Measurements from ENCODE around the gene UBR3.
"Not testable (repeated sequence)": the region's sequence is repeated elsewhere in the genome, so short reads cannot be mapped to it uniquely, and the experiment has no call there.

Gene UBR3

DNA sequence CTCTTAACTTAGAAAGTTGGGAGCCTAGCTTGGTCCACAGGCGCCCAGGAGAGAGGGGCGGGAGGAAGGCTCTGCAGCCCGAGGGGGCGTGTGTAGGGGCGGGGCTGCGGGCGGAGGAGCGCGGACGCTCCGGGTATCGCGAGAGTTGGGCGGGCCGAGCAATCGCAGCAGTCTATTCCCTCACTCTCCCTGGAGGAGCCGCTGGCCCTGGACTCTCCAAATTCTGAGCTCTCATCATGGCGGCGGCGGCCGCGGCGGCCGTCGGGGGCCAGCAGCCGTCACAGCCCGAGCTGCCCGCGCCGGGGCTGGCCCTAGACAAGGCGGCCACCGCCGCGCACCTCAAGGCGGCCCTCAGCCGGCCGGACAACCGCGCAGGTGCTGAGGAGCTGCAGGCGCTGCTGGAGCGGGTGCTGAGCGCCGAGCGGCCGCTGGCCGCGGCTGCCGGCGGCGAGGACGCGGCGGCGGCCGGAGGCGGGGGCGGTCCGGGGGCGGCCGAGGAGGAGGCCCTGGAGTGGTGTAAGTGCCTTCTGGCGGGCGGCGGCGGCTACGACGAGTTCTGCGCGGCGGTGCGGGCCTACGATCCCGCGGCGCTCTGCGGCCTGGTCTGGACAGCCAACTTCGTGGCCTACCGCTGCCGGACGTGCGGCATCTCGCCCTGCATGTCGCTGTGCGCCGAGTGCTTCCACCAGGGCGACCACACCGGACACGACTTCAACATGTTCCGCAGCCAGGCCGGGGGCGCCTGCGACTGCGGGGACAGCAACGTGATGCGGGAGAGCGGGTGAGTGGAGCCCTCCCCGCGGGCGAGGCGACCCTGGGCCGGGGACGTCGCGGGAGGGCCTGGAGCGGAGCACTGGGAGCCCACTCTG, at the start of gene UBR3:
Gene UBR3, plus strand, starts transcription at position 183 of the 869 bp plus-strand sequence. Its CDS starts 54 bp downstream, at position 237.
- DNase-seq, result peak; percentile 96

DNA sequence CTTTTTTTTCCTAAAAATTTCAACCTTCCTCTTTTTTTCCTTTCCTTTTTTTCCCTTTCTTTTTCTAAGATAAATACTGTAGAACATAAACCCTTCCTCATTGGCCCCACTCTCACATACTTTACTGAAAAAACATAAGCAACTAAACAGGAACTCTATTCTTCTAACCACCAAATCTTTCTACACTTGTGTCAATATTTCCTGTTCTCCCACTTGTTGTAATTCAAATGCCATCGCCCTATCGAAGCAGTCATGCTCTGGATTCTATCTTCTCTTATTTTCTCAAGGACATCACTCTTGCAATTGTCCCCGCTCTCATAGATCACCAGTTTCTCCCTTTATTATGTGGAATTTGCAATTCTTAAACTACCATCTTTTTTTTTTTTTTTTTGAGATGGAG, 48.8 kb upstream of the UBR3 start:
- DNase-seq, result no peak

- no peak for DNase-seq
Measured at GRCh38 chr2:169781249-169782013, 45.8 kb upstream of the UBR3 start.

- DNase-seq, result no peak
Measured at GRCh38 chr2:169782513-169782912, 44.7 kb upstream of the UBR3 start.

GRCh38 chr2:169790581-169790980, 36.7 kb upstream of the UBR3 start:
- no peak for DNase-seq

- DNase-seq, result no peak
Measured at GRCh38 chr2:169795181-169795580, 32.1 kb upstream of the UBR3 start.

DNA sequence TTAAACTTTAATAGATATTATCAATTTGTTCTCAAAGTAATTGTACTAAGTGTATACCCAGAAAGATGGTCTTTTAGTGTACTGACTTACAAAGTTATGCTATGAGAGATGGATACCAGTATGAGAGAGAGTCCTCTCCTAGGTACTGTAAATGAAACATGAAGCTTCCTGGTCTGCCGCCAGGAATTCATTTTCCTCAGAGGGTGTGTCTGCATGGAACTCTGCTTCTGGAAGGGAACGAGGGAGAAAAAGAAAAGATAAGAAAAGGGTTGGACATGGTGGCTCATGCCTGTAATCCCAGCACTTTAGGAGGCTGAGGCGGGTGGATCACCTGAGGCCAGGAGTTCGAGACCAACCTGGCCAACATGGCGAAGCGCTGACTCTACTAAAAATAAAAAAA, 30.8 kb upstream of the UBR3 start:
- no peak for DNase-seq

- no peak for DNase-seq
Measured at GRCh38 chr2:169797601-169798000, 29.7 kb upstream of the UBR3 start.

GRCh38 chr2:169798397-169798717, 28.9 kb upstream of the UBR3 start:
- no peak for DNase-seq

DNA sequence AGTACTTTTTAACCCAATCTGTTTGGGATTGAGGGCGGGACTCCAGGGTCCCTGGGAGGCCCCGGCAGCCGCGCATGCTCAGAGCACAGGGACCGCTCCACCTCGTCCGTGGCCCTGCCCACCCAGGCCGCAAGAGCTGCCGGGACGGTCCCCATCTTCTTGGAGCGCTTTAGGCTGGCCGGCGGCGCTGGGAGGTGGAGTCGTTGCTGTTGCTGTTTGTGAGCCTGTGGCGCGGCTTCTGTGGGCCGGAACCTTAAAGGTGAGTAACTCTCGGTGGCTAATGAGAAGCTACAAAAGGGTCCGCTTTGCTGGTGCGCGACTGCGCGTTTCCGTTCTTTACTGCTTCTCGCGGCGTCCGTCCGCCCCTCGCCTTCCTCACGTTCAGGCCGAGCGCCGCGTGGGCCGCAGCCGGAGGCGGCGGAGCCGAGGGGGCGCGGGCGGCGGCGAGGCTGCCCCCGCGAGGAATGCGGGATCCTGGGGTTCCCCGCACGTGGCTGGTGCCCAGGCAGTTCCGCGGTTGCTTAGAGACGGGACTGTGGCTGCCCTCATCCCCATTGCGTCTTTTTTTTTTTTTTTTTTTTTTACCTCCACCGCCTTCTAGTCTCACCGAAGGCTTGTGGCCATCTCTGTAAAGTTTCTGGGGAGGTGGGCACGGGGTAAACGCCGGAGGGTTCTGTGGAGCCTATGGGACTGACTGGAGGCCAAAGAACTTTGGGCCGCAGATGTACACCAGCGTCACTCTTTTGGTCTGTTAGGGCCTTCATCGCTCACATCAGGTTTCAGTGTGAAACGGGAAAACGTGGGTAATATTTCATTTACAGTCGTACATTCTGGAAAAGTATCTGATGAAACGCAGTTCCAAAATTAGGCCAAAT, 28.3 kb upstream of the UBR3 start, which contains the start of gene SSB:
Gene SSB, plus strand, starts transcription at position 154 of the 875 bp plus-strand sequence. CDS start 2,090 bp downstream, outside the sequence.
- peak; percentile 98 for DNase-seq

DNA sequence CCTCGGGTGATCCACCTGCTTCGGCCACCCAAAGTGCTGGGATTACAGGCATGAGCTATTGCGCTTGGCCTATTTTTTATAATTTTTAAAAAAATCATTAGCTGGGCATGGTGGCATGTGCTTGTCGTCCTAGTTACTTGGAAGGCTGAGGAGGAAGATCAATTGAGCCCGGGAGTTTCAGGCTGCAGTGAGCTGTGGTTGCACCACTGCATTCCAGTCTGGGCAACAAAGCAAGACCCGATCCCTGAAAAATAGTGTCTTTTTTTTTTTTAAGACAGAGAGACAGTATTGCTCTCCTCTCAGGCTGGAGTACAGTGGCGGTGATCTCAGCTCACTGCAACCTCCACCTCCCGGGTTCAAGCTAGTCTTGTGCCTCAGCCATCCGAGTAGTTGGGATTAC, 23.8 kb upstream of the UBR3 start:
- no peak for DNase-seq

- DNase-seq, result no peak
Measured at GRCh38 chr2:169806586-169806985, 20.7 kb upstream of the UBR3 start.

DNA sequence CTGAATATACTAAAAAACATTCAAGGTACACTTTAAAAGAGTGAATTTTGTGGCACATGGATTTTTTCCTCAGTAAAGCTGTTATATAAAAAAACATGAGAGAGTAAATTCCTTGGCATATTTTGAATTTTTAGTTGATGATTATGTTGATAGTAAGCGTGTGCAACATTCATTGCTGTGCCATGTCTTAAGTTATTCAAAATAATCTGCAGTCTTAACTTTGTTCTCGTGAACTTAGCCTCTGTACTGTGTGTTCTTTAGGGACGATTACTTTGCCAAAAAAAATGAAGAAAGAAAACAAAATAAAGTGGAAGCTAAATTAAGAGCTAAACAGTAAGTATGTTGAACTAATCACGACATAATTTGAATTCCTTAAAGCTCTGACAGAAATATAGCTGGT, 19.0 kb upstream of the UBR3 start:
- no peak for DNase-seq

DNA sequence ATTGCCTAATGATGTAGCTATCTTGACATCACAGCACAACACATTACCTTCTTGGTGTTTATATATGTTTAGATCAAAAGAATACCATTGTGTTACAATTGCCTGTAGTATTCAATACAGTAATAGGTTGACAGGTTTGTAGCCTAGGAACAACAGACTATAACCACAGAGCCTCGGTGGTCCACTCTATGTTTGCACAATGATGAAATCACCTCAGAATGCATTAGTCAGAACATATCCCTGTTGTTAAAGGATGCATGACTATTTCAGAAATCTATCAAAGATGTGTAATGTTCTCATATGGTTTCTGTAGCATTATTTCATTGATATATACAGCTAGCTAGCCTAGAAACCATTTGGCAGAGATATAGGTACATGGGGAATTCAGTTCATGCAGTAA, 11.4 kb upstream of the UBR3 start:
- no peak for DNase-seq

DNA sequence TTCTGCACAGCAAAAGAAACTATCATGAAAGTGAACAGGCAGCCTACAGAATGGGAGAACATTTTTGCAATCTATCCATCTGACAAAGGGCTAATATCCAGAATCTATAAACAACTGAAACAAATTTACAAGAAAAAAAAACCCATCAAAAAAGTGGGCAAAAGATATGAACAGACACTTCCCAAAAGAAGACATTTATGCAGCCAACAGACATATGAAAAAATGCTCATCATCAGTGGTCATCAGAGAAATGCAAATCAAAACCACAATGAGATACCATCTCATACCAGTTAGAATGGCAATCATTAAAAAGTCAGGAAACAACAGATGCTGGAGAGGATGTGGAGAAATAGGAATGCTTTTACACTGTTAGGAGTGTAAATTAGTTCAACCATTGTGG, 10.3 kb upstream of the UBR3 start:
- not testable (repeated sequence) for DNase-seq

DNA sequence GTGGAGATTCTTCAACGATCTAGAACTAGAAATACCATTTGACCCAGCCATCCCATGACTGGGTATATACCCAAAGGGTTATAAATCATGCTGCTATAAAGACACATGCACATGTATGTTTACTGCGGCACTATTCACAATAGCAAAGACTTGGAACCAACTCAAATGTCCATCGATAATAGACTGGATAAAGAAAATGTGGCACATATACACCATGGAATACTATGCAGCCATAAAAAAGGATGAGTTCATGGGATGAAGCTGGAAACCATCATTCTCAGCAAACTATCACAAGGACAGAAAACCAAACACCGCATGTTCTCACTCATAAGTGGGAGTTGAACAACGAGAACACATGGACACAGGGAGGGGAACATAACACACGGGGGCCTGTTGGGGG, 9.9 kb upstream of the UBR3 start:
- not testable (repeated sequence) for DNase-seq

GRCh38 chr2:169818241-169818640, 9.0 kb upstream of the UBR3 start:
- DNase-seq, result no peak

DNA sequence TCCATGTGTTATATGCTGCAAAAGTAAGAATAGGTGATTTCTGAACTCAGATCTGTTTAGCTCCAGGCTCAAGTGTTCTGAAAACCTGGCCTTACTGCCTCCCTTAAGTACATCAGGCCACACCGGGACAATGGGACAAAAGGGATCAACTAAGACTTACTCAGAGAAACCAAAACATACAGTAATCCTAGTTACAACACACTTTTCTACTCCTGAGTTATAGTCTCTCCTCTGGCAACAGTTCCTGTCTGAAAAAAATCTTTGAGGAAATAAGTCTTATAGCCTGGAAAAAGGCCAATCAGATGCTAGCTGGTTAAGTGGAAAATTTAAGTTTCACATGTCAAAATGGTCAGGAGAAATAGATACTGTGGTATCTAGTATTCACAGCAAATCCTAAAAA, 8.1 kb upstream of the UBR3 start:
- no peak for DNase-seq

DNA sequence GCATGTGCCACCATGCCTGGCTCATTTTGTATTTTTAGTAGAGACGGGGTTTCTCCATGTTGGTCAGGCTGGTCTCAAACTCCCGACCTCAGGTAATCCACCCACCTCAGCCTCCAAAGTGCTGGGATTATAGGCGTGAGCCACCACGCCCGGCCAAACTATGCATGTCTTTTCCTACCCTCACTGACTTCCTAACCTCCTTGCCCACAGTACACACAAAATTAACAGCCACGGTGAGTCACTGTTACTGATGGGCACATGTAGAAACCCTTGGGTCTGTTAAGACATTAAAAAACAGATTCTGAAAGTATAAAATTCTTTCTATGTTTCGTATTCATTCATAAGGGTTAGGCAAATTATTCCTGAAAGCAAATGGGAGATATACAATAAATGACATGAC, 7.2 kb upstream of the UBR3 start:
- DNase-seq, result not testable (repeated sequence)

DNA sequence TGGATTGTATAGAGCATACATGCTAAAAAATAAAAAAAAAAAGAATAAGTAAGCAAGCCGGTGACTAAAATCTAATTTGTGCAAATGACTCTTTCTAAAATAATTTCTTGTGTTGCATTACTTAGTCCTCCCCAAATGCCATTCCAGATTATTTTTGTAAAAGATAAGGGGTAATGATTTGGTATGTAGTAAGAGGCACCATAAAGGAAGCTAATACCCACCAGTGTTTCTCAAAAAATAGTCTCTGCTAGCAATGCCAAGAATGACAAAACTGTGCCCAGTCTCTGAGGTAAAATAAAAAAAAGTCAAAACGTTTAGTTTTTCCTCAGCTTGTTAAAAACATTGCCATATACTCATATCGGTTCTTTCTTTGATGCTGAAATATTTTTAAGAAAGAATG, 5.2 kb upstream of the UBR3 start:
- no peak for DNase-seq

DNA sequence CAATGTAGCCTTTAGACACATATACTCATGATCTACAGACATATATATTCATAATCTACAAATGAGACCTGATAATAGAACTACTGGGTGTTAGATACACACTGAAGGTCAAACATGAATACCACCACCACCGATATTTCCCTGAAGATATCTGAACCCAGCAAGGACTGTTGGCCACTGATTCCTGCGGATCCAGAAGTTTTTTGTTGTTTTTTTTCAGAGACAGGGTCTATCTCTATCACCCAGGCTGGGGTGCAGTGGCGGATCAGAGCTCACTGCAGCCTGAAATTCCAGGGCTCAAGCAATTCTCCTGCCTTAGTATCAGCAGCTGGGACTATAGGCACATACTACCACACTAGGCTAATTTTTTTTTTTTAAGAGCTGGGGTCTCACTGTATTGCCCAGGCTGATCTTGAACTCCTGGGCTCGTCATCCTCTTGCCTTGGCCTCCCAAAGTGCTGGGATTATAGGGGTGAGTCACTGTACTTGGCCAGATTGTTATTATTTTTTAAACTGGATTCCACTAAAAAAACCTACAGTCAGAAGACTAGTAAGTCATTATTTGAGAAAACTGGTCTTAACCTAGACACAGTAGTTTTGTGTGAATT, 4.4 kb upstream of the UBR3 start:
- DNase-seq, result no peak

DNA sequence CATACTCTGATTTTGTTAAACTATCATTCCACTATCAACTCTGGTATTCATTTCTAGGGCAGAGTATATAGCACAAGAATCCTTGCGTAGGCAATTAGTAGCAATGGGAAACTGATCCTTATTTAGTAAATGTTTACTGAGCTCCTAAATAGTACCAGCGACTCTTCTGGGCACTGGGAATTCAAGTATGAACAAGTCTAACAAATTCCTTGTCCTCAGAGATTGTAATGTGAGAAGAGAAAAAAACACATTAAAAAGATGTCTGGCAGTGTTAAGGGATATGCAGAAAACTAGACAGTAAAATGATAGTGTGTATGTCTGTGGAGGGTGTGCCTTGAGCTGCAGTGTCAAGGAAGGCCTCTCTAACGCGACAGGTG, 3.3 kb upstream of the UBR3 start:
- no peak for DNase-seq
